ENCODE data around the gene TMPRSS2.

Gene TMPRSS2

GRCh38 chr21:41475714-41476420, 32.1 kb downstream of the TMPRSS2 start:
- Histone ChIP-seq H3K4me3 (ENCODE audit: low read depth, low read length) (no peak overlapping the region), H4K8ac (ENCODE audit: low read depth, low read length) (no peak overlapping the region), H3K27me3 (ENCODE audit: insufficient read depth, low read length) (no peaks in the 10 kb centered on the region), H2BK120ac (ENCODE audit: insufficient read depth, low read length, poor library complexity) (no peak overlapping the region), H3K79me1 (ENCODE audit: low read length) (no peaks in the 10 kb centered on the region), H3K18ac (ENCODE audit: low read length) (no peak overlapping the region), H2BK12ac (ENCODE audit: low read length) (no peak overlapping the region), H3K27ac (ENCODE audit: low read depth, low read length) (no peak overlapping the region), H4K12ac (ENCODE audit: low read depth, low read length) (no peak overlapping the region), H3K79me2 (ENCODE audit: control insufficient read depth, insufficient read depth, low read length, poor library complexity) (no peaks in the 10 kb centered on the region), H2AK5ac (ENCODE audit: low read length) (no peak overlapping the region), H3K9ac (ENCODE audit: low read length) (no peak overlapping the region), H4K91ac (ENCODE audit: low read depth, low read length) (no peak overlapping the region), H3K9me3 (ENCODE audit: insufficient read depth, low read depth, low read length) (no peaks in the 10 kb centered on the region), H3K23ac (ENCODE audit: low read length) (no peak overlapping the region), H2AFZ (ENCODE audit: insufficient read depth, low read length, poor library complexity) (no peak overlapping the region), H3K4me2 (ENCODE audit: low read length) (no peak overlapping the region), H3K14ac (ENCODE audit: low read length) (no peak overlapping the region), H3K4ac (ENCODE audit: low read depth, low read length) (no peak overlapping the region), H2BK5ac (ENCODE audit: low read depth, low read length, poor library complexity) (no peak overlapping the region), H3K36me3 (ENCODE audit: control insufficient read depth in 1 of 2, insufficient read depth in 2 of 2, low read length in 2 of 2) (no peaks in the 10 kb centered on the region), H3K4me1 (ENCODE audit: control insufficient read depth in 1 of 2, insufficient read depth in 2 of 2, low read length in 2 of 2) (peaks cover 14 to 15% of the 10 kb centered on the region in 2 experiments)
- WGBS (ENCODE audit: extremely low coverage, insufficient coverage, insufficient read length), result no CpG with 5 or more reads among the region's 15 CpGs
- DNase-seq, result no peak

GRCh38 chr21:41472753-41473548, 35.0 kb downstream of the TMPRSS2 start:
- Histone ChIP-seq H4K12ac (ENCODE audit: low read depth, low read length) (no peak overlapping the region), H4K8ac (ENCODE audit: low read depth, low read length) (no peak overlapping the region), H3K79me1 (ENCODE audit: low read length) (no peaks in the 10 kb centered on the region), H2AK5ac (ENCODE audit: low read length) (no peak overlapping the region), H3K4me1 (ENCODE audit: control insufficient read depth in 1 of 2, insufficient read depth in 2 of 2, low read length in 2 of 2) (peaks cover 7% of the 10 kb centered on the region in 2 experiments), H2AFZ (ENCODE audit: insufficient read depth, low read length, poor library complexity) (no peak overlapping the region), H3K27me3 (ENCODE audit: insufficient read depth, low read length) (no peaks in the 10 kb centered on the region), H3K36me3 (ENCODE audit: control insufficient read depth in 1 of 2, insufficient read depth in 2 of 2, low read length in 2 of 2) (no peaks in the 10 kb centered on the region), H3K4me2 (ENCODE audit: low read length) (no peak overlapping the region), H2BK12ac (ENCODE audit: low read length) (no peak overlapping the region), H4K91ac (ENCODE audit: low read depth, low read length) (no peak overlapping the region), H3K23ac (ENCODE audit: low read length) (no peak overlapping the region), H3K9ac (ENCODE audit: low read length) (no peak overlapping the region), H3K4ac (ENCODE audit: low read depth, low read length) (no peak overlapping the region), H2BK5ac (ENCODE audit: low read depth, low read length, poor library complexity) (no peak overlapping the region), H3K4me3 (ENCODE audit: low read depth, low read length) (no peak overlapping the region), H3K27ac (ENCODE audit: low read depth, low read length) (no peak overlapping the region), H3K18ac (ENCODE audit: low read length) (no peak overlapping the region), H3K14ac (ENCODE audit: low read length) (no peak overlapping the region), H2BK120ac (ENCODE audit: insufficient read depth, low read length, poor library complexity) (no peak overlapping the region), H3K79me2 (ENCODE audit: control insufficient read depth, insufficient read depth, low read length, poor library complexity) (no peaks in the 10 kb centered on the region), H3K9me3 (ENCODE audit: insufficient read depth, low read depth, low read length) (no peaks in the 10 kb centered on the region)
- WGBS (ENCODE audit: extremely low coverage, insufficient coverage, insufficient read length), result no CpG with 5 or more reads among the region's 33 CpGs
- no peak for DNase-seq

DNA sequence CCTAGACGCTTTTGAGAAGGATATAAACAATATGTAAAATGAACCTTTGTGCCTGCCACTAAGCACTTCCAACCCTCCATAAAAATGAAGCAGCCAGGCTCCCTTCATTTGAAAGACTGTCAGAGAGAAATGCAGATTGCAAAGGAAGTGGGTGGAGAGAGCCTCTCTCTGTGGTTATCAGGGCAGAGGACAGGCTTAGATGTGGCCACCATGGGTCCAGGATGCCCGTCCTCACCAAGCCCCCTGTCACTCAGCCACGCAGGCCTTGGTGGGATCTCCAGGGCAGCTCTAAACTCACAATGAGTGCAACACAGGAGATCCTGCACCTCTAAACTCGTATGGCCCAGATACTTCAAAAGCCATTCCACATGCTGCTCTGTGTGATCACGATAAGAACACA, 37.9 kb downstream of the TMPRSS2 start:
- no peak overlapping the region for H3K14ac ChIP-seq (ENCODE audit: low read length)
- no peak overlapping the region for H3K4ac ChIP-seq (ENCODE audit: low read depth, low read length)

DNA sequence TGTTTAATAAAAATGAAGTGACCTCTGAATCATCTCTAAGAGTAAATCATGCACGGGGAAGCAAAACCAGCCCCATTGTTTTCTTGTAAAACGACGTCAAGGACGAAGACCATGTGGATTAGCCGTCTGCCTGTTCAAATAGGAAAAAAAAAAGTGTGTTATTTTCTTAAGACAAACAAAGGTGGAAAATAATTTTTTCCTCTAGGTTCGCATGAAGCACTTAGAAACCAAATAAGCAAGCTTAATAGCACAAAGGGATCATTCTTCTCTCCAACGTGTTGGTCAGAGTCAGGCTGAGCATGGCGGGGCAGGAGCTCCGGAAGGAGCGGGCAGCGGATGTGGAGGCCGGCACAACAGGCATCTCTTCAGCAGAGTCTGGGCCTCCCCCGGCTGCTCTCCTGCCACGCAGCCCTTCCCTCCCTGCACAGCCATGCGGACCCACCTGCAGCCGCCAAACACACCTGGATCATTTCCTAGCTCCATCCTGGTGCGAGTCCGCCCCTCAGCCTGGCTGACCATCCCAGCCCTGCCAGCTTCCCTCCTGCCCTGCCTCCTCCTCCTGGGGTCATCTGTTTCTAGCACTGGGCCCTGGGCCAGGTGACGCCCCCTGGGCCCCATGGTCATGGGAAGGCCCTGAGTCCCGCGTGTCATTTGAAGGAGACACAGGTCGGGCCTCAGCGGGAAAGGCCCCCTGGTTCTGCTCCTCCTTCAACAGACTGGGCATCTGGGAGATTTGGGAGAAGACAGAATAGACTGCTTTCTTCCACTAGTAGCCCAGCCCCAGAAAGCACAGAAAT, 41.7 kb downstream of the TMPRSS2 start:
- H3K14ac ChIP-seq (ENCODE audit: low read length), result no peak overlapping the region
- H3K4me3 ChIP-seq (ENCODE audit: low read depth, low read length), result no peak overlapping the region
- no peak overlapping the region for H3K4ac ChIP-seq (ENCODE audit: low read depth, low read length)
- H2BK120ac ChIP-seq (ENCODE audit: insufficient read depth, low read length, poor library complexity), result no peak overlapping the region
- H4K8ac ChIP-seq (ENCODE audit: low read depth, low read length), result no peak overlapping the region
- H3K4me1 ChIP-seq (ENCODE audit: control insufficient read depth in 1 of 2, insufficient read depth in 2 of 2, low read length in 2 of 2), result no peaks in the 10 kb centered on the region
- H2BK5ac ChIP-seq (ENCODE audit: low read depth, low read length, poor library complexity), result no peak overlapping the region
- no peak overlapping the region for H3K23ac ChIP-seq (ENCODE audit: low read length)
- DNase-seq, result no peak
- no peak overlapping the region for H2AFZ ChIP-seq (ENCODE audit: insufficient read depth, low read length, poor library complexity)
- no peak overlapping the region for H4K12ac ChIP-seq (ENCODE audit: low read depth, low read length)
- H3K36me3 ChIP-seq (ENCODE audit: control insufficient read depth in 1 of 2, insufficient read depth in 2 of 2, low read length in 2 of 2), result no peaks in the 10 kb centered on the region
- no peaks in the 10 kb centered on the region for H3K9me3 ChIP-seq (ENCODE audit: insufficient read depth, low read depth, low read length)
- H3K18ac ChIP-seq (ENCODE audit: low read length), result no peak overlapping the region
- no peak overlapping the region for H2BK12ac ChIP-seq (ENCODE audit: low read length)
- no peak overlapping the region for H2AK5ac ChIP-seq (ENCODE audit: low read length)
- no CpG with 5 or more reads among the region's 23 CpGs for WGBS (ENCODE audit: extremely low coverage, insufficient coverage, insufficient read length)
- H3K4me2 ChIP-seq (ENCODE audit: low read length), result no peak overlapping the region
- no peak overlapping the region for H3K27ac ChIP-seq (ENCODE audit: low read depth, low read length)
- H4K91ac ChIP-seq (ENCODE audit: low read depth, low read length), result no peak overlapping the region
- H3K79me1 ChIP-seq (ENCODE audit: low read length), result no peaks in the 10 kb centered on the region
- H3K9ac ChIP-seq (ENCODE audit: low read length), result no peak overlapping the region
- H3K79me2 ChIP-seq (ENCODE audit: control insufficient read depth, insufficient read depth, low read length, poor library complexity), result no peaks in the 10 kb centered on the region
- H3K27me3 ChIP-seq (ENCODE audit: insufficient read depth, low read length), result no peaks in the 10 kb centered on the region

More for the DNA sequence above, 37.9 kb downstream of the TMPRSS2 start:
- no peaks in the 10 kb centered on the region for H3K27me3 ChIP-seq (ENCODE audit: insufficient read depth, low read length)
- no peaks in the 10 kb centered on the region for H3K4me1 ChIP-seq (ENCODE audit: control insufficient read depth in 1 of 2, insufficient read depth in 2 of 2, low read length in 2 of 2)
- no peak overlapping the region for H3K4me2 ChIP-seq (ENCODE audit: low read length)
- WGBS (ENCODE audit: extremely low coverage, insufficient coverage, insufficient read length), result no CpG with 5 or more reads among the region's 5 CpGs
- H3K79me2 ChIP-seq (ENCODE audit: control insufficient read depth, insufficient read depth, low read length, poor library complexity), result no peaks in the 10 kb centered on the region
- no peak overlapping the region for H4K12ac ChIP-seq (ENCODE audit: low read depth, low read length)
- H3K18ac ChIP-seq (ENCODE audit: low read length), result no peak overlapping the region
- H4K91ac ChIP-seq (ENCODE audit: low read depth, low read length), result no peak overlapping the region
- H3K4me3 ChIP-seq (ENCODE audit: low read depth, low read length), result no peak overlapping the region
- no peak overlapping the region for H2AK5ac ChIP-seq (ENCODE audit: low read length)
- no peak overlapping the region for H3K9ac ChIP-seq (ENCODE audit: low read length)
- no peak overlapping the region for H2AFZ ChIP-seq (ENCODE audit: insufficient read depth, low read length, poor library complexity)
- H2BK120ac ChIP-seq (ENCODE audit: insufficient read depth, low read length, poor library complexity), result no peak overlapping the region
- H3K79me1 ChIP-seq (ENCODE audit: low read length), result no peaks in the 10 kb centered on the region
- H3K23ac ChIP-seq (ENCODE audit: low read length), result no peak overlapping the region
- H2BK12ac ChIP-seq (ENCODE audit: low read length), result no peak overlapping the region
- no peaks in the 10 kb centered on the region for H3K9me3 ChIP-seq (ENCODE audit: insufficient read depth, low read depth, low read length)
- H2BK5ac ChIP-seq (ENCODE audit: low read depth, low read length, poor library complexity), result no peak overlapping the region
- no peaks in the 10 kb centered on the region for H3K36me3 ChIP-seq (ENCODE audit: control insufficient read depth in 1 of 2, insufficient read depth in 2 of 2, low read length in 2 of 2)
- no peak for DNase-seq
- no peak overlapping the region for H4K8ac ChIP-seq (ENCODE audit: low read depth, low read length)
- H3K27ac ChIP-seq (ENCODE audit: low read depth, low read length), result no peak overlapping the region

All from trophoblast cell (in vitro differentiated cells and primary cell).